Stimulated activated CD4-positive, alpha-beta T cell treated with anti-CD3 and anti-CD28 coated beads, Interleukin-4, amount 100 ng/mL, for 48 hours (primary cell): ENCODE results near the gene PDPK1.
"Not testable (repeated sequence)": the region's sequence is repeated elsewhere in the genome, so short reads cannot be mapped to it uniquely, and the experiment has no call there.

Experiments used
- DNase-seq, 2 donors: peaks; one replicate each; pipeline ENCODE4 v3.0.0-alpha.2; 2020; ENCODE audit warnings: low read depth in 2 of 2

Gene PDPK1

DNA sequence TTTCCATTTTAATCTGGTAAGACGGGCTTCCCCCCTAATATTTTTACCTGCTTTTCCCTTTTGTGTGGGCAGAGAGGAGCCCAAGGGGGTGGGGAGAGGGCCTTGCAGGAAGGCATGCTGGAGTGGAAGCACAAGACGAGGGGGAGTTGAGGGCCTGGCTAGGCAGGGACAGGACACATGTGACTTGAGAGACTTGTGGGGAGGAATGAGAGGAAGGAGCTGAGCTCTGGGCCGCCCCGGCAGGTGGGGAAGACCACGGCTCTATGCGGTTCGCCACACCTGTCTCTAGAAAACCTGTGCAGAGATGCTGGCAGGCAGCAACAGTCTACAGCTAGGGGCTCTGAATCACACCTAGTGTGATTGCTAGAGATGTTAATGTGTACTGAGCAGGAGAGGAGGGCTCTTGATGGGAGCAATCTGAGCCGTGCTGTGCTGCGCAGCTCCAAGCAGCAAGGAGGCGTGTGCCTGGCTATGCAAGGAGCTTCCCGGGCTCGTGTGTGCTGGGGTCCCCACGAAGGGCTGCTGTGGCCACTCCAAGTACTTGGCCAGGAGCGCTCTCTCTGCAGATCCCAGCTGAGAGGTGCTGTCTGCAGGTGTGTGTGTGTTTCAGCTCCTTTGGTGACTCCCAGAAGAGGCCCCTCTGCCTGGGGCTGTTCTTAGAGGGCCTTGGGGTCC is 50.2 kb downstream of the PDPK1 start:
- no peak for DNase-seq

GRCh38 chr16:2591476-2592240 is 53.8 kb downstream of the PDPK1 start:
- no peak for DNase-seq

GRCh38 chr16:2592786-2593185 is 55.0 kb downstream of the PDPK1 start:
- no peak for DNase-seq

- no peak for DNase-seq
These were observed 57.8 kb downstream of the PDPK1 start for GRCh38 chr16:2595393-2596205.

DNA sequence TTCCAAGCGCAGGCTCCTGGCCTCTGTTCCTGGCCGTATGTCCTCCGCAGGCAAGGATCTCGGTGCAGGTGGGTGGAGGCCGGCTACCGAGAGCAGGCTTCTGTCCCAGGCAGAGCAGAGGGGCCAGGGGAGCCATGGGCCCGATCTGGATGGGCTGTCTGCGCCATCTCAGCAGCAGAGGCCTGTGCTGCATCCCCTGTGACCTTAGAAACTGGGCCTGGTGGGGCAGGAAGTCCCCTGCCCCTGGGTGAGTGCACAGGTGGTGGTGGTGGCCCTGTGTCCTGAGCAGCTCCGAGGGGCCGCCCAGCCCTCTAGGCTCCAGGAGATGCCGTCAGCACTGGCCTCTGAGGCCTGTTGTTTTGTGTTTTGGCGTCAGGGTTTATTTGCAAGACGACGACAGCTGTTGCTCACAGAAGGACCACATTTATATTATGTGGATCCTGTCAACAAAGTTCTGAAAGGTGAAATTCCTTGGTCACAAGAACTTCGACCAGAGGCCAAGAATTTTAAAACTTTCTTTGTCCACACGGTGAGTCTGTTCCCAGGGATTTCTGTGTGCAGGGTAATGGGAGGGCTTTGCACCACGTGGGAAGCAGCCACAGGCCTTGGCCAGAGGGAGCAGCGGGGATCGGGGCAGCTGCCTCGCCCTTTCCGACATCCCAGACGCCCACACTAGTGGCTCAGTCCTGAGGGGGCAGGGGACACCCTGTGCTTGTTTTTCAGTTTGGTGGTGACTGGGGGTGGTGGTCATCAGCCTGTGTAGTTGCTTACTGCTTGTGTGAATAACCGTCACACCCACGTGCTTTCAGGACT is 59.1 kb downstream of the PDPK1 start:
- DNase-seq: no peak

- DNase-seq: no peak
These were observed 59.7 kb downstream of the PDPK1 start for GRCh38 chr16:2597560-2597902.

- DNase-seq: no peak
These were observed 60.4 kb downstream of the PDPK1 start for GRCh38 chr16:2598133-2598641.

DNA sequence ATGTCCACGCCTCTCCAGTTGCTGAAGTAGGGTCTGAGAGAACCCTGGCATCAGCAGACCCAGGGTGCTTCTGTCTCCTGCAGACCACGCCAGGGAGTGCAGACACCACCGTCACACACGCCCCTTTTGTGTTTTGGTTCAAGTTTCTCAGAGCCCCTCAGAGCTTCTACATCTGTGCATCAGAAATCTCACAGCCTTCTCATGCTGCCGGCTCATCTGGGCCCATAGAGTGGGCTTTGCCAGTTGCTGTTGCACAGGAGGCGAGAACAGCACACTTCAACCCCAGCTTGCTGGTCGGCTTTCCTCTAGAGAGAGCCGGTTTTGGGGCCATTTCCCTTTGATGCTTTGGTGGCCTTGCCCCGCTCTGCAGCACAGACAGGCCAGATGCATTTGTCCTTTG is 60.9 kb downstream of the PDPK1 start:
- no peak for DNase-seq

GRCh38 chr16:2599165-2599564 is 61.3 kb downstream of the PDPK1 start:
- not testable (repeated sequence) for DNase-seq

DNA sequence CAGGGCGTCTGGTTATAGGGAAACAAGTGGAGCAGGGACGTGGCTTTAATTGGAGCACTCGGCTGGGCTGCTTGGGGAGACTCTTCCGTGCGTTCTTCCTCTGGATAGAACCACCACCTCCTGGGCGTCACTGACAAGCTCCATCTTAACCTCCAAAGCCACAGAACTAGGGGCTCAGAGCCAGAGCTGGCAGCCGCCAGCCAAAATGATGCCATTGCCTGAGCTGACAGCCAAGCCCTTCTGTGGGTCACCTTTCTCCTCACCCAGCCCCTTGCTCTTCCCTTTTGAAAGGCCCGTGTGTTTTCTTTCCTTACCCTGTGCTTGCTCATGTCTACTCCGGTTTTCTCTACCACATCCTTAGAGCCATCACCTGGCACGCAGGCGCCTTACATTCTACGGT is 62.0 kb downstream of the PDPK1 start:
- DNase-seq: not testable (repeated sequence)

- not testable (repeated sequence) for DNase-seq
These were observed 63.6 kb downstream of the PDPK1 start for GRCh38 chr16:2601301-2602025.

DNA sequence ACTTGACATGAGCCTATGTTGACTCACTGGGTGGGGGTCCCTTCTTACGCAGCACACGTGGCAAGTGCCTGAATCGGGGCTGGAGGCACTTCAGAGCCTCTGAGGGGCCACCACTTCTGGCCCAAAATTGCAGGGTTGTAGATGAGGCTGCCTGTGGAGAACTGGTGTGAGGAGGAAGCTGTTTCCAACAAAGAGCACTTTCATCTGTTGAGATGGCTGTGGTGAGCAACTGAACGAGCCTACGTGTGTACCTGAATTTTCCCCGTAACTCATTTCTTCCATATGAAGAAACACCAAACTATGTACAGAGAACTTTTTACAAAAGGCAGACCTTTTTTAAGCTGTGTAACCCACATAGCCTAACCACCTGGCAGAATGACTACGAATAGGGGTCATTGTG is 64.4 kb downstream of the PDPK1 start:
- not testable (repeated sequence) for DNase-seq

DNA sequence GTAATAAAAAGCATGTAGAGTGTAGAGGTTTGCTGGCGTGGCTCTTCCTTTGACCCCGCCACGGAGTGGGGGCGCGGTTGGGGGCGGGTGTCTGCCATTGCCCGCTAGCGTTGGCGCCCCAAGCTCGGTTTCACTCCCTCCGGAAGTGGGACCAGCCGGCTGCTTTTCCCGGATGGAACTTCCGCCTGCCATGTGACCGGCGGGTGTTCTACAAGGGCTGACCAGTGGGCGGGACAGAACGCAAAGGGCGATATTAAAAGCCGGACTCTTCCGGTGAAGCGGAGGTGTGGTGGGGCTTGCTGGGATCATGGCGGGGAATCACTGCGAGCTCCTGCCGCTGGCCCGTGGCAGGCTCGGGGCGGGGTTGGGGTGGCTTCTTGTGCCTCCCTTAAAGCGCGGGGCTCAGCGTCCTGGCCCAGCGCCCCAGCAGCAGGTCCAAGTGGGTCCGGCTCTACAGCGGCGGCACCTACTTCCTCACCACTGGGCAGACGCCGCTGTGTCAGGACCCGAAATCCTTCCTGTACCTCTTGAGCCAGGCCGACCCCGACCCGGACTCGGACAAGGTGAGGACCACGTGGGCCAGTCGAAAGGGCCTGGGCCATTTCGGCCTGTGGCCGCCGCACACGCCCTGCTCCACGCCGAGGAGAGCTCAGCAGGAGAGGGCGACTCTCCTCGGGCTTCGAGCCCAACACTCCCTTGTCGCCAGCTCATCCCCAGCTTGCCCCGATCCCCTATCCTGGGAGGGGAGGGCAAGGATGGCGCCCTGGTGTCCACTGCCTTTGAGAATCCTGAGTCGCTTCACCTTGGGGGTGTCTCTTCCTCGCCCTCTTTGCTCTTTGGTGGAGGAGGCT is 65.6 kb downstream of the PDPK1 start:
- DNase-seq: peak; percentile 84 to 88

DNA sequence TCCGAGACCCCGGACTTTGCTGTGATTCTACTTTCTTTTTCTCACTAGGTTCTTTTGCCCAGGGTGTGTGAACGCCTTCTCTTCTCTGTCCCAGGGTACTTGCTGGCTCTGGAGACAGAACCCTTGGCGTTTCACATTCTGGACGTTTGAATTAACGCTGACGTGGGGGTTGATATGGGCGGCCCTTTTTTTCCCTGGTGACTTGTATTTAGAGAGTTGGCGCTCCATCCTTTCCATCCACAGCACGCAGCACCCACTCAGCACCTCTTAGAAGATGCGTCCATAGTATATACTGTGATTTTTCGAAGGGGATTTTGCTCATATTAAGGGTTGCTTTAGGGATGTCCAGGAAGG is 66.2 kb downstream of the PDPK1 start:
- DNase-seq: not testable (repeated sequence)

DNA sequence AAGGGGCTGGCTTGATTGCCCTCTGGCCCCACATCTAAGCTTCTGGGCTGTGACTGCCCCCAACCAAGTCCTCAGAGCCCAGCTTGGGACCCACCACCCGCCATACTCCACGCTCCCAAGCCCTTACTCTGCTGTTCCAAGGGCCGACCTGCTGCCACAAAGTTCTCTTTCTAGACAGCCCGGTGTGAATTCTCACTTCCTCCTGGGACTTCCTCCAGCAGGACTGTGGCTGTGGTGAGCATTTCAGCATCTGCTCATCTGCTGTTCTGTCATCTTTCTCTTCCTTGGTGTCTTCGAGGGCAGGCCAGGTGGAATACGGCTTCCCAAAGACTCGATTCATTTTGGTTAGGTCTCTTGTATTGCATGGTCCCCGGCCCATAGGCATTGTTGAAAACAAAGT is 69.0 kb downstream of the PDPK1 start:
- not testable (repeated sequence) for DNase-seq

DNA sequence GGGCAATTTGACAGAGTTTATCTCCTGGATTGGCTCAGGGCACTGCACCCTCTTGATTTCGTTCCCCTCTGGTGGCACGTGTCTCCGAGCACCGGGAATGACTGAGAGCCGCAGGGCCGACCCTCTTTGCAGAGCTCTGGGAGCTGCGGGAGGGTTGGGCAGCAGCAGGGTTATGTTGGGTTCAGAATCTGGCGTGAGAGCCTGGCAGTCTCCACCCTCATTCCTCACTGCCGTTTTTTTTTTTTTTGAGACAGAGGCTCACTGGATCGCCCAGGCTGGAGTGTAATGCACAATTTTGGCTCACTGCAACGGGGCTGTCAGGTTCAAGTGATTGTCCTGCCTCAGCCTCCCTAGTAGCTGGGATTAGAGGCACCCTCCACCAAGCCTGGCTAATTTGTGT is 71.5 kb downstream of the PDPK1 start:
- DNase-seq: not testable (repeated sequence)

GRCh38 chr16:2609827-2610470 is 72.1 kb downstream of the PDPK1 start:
- no peak for DNase-seq

DNA sequence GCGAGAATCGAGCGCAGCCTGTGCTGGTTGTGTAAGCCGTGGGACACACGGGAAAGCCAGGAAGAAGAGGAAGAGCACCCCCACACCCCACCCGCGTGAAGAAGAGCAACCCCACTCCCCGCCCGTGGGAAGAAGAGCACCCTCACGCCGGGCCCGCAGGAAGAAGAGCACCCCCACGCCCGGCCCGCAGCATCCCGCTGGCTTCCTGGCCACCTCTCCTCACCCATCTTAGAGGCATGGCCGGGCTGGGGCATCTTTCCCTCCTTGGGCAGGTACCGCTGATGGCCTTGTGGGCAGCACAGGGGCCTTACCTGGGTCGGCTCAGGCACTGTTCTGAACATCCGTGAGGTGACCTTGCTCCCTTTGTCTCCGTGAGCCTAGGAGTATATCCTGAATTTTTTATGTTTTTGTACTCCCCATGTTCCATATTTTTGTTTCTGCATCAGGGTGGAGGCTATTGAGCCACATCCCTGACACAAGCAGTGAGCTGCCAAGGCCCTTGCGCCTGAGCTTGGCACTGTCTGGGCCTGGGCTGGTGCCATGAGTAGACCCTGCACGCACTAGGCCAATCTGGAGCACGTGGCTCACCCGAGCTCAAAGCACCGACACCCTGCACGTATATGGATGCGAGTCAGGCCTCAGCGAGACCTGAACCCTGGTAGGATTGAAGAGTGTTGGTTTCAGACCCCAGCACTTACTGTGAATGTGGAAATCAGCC is 73.1 kb downstream of the PDPK1 start:
- no peak for DNase-seq

GRCh38 chr16:2611499-2611862 is 73.7 kb downstream of the PDPK1 start:
- no peak for DNase-seq
